ENCODE data around the gene MAGT1.
"Not testable (repeated sequence)": the region's sequence is repeated elsewhere in the genome, so short reads cannot be mapped to it uniquely, and the experiment has no call there.

Gene MAGT1

GRCh38 chrX:77821989-77822388 lies 73.2 kb downstream of the MAGT1 start:
- not testable (repeated sequence) for DNase-seq

GRCh38 chrX:77820091-77820727 lies 75.0 kb downstream of the MAGT1 start:
- DNase-seq, result no peak

- DNase-seq, result no peak
Measured at GRCh38 chrX:77814210-77814609, 81.0 kb downstream of the MAGT1 start.

- DNase-seq, result no peak
Measured at GRCh38 chrX:77802201-77802600, 93.0 kb downstream of the MAGT1 start.

GRCh38 chrX:77795124-77795523 lies 100.1 kb downstream of the MAGT1 start:
- DNase-seq, result no peak

- no peak for DNase-seq
Measured at GRCh38 chrX:77793946-77794345, 101.3 kb downstream of the MAGT1 start.

- DNase-seq, result no peak
Measured at GRCh38 chrX:77788050-77788449, 107.2 kb downstream of the MAGT1 start.

- DNase-seq, result no peak
Measured at GRCh38 chrX:77786365-77786680, 108.9 kb downstream of the MAGT1 start.

GRCh38 chrX:77785486-77786364 lies 109.5 kb downstream of the MAGT1 start, which contains the start of gene ATRX:
Gene ATRX (minus strand): TSS chrX:77786216. CDS start chrX:77786001, 215 bp downstream.
- DNase-seq, result peak; percentile 49

- no peak for DNase-seq
Measured at GRCh38 chrX:77779695-77780094, 115.5 kb downstream of the MAGT1 start.

GRCh38 chrX:77776659-77777058 lies 118.6 kb downstream of the MAGT1 start:
- DNase-seq, result no peak

Data from NCI-H187 treated with DMSO at 0.1 percent for 48 hours (cell line).